HG02588 (cell line): ENCODE results near the gene ABITRAM.
"Not testable (repeated sequence)": the region's sequence is repeated elsewhere in the genome, so short reads cannot be mapped to it uniquely, and the experiment has no call there.

ENCODE experiments used
- ATAC-seq: cut with Tn5 transposase; IDR thresholded peaks from one replicate; pipeline ENCODE4 v1.9.1; 2021; ENCODE audit warnings: mild to moderate bottlenecking, moderate library complexity; ENCODE audit not compliant: unreplicated experiment

ABITRAM gene, protein sequence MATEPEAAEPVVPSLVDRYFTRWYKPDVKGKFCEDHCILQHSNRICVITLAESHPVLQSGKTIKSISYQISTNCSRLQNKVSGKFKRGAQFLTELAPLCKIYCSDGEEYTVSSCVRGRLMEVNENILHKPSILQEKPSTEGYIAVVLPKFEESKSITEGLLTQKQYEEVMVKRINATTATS

DNA sequence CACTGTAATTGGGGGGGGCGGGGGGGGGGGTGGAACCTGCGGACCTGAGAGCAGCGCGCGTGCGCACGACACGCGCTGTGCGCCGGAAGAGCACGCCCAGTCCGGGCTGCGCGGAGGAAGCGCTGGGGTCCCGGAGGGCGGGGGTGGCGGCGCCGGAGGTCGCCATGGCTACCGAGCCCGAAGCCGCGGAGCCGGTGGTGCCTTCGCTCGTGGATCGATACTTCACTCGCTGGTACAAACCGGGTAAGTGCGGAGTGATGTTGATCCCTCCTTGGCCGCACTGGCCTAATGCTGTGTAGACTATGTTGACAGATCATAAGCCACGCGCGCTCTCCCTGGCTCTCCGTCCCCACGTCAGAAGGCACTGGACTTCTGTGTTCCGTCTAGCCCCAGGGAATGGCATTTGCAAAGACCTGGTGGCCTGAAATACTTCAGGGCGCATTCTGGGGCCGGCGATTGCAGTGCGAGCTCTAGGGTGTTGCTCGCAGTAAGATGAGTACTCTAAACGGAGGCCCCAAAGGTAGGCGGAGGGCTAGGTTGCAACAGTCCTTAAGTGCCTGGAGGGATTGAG lies at the start of gene ABITRAM:
TSS of gene ABITRAM (plus strand) at position 78 of the 571 bp plus-strand sequence. CDS start at position 165, 87 bp downstream.
- peak; percentile 84 for ATAC-seq

DNA sequence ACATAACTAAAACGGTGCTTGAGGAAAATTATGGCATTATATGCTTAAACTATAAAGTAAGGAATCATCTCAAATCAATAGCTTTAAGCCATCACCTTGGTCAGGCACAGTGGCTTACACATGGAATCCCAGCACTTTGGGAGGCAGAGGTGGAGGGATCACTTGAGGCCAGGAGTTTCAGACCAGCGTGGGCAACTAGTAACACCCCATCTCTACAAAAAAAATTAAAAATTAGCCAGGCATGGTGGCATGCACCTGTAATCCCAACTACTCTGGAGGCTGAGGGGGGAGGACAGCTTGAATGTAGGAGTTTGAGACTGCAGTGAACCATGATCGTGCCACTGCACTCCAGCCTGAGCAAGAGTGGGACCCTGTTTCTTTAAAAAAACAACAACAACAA lies 49.5 kb upstream of the ABITRAM start:
- no peak for ATAC-seq

DNA sequence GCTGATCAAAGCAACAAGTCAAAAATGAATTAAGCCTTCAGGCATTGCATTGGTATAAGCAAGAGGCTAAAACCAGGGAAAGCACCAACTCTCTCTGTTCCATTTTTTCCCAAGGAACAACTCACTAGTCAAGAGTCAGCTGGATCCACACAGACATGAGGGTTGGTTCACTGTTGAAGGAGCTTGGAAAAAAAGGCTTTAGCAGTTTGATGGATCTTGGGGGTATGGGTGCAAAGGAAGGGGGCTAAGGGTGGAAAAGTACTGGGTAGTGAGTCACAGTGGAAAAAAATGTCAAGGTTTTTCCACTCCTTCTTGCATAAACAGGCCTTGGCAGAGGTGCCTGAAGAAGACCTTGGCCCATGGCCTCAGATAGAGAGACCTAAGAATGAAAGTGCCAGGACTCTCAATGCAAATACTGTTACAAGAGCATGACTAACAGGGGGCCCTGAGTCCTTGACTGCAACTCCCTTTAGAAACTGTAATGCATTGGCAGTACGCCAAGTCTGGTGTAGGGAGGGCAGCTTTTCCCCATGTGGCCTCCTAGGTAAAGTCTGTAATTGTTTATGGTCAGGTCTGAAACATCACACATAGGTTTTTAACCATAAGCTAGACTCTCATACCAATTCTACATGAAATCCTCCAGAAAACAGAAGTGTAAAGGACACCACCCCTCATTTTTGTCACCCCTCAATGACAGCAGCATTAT lies 48.4 kb upstream of the ABITRAM start:
- ATAC-seq = peak; percentile 99

DNA sequence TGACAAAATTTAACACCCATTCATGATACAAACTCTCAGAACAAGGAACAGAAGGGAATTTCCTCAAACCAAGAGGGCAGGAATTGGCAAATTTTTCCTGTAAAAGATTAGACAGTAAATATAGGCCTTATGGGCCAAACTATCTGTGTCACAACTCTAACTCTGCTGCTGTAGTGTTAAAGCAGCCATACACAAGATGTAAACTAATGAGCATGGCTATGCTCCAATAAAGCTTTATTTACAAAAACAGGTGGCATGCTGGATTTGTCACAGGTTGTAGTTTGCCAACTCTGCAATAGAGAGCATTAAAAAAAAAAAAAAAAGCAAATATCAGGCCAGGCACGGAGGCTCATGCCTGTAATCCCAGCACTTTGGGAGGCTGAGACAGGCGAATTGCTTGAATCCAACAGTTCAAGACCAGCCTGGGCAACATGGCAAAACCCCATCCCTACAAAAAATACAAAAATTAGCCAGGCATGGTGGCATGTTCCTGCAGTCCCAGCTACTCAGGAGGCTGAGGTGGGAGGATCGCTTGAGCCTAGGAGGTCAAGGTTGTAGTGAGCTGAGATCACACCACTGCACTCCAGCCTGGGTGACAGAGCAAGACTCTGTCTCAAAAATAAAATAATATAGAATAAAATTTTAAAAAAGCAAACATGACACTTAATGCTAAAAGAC lies 47.5 kb upstream of the ABITRAM start:
- ATAC-seq = not testable (repeated sequence)

DNA sequence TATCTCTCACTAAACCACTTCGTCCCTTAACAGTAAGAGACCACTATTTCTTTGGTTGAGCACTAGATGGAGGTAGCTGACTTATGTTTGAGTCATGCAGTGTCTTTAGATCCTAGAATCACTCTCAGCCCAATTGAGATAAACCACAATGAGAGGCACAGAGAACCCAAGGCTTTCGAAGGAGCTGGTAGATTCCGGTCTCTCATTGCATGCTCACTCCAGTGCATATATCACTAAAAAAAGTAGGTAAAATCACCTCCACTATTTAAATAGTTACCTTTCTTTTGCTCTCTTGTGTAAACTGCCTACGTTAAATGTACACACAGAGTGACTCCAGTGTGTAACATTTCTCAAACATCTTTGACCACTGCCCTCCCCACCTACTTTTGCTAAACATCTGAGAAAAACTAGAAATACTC lies 44.5 kb upstream of the ABITRAM start:
- no peak for ATAC-seq

DNA sequence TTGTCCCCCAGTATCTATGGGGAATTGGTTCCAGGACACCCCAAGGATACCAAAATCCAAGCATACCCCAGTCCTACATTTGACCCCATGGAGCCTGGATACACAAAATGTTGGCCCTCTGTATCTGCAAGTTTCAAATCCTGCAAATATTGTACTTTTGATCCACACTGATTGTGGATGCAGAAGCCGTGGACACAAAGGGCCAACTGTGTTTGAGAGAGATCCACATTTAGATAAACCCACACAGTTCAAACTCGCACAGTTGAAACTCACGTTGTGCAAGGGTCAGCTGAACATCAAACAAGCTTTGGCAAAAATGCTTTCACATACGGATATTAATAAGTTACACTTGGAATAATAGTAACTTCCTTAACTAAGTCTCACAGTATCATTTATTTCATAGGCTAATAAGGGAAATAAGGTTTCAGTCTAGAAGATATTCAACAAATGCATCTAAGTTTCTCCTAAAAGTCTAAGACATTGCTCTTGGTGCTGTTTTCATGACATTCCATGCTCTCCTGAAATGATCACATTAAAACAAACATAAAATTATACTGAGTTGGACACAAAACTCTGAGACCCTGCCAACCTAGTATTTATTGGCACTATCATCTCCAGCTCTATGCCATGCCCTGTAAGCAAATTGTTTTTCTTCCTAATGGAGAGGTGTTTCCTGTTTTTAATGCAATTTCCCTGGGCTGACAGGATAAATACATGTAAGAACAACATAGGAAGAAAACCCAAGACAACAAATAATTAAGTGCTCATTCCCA lies 39.8 kb upstream of the ABITRAM start:
- no peak for ATAC-seq

DNA sequence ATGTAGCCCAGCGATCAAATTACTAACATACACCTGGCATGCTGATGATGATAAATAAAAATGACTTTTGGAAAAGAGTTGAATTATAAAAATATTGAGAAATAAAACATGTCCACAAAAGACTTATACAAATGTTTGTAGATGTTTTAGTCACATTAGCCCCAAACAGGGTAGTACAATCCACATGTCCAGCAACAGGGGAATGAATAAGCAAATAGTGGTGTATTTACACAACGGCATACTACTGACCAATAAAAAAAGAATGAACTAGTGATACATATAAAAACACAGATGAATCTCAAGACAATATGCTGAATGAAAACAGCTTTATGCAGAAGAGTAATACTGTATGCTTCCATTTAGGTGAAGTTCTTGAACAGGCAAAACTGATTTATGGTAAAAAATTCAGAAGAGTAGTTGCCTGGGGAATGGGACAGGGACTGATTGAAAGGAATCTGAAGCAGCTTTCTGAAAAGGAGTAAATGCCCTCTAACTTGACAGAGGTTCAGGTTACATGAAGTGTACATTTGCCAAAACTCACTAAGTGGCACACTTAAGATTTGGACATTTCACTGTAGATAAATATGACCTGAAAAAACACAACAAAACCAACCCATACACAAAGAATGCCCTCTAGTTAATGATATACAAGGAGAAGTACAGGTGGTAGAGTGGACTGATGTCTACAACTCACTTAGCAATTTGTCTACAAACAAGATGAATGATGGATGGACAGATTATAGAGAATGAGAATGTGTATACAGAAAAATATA lies 36.7 kb upstream of the ABITRAM start:
- no peak for ATAC-seq

DNA sequence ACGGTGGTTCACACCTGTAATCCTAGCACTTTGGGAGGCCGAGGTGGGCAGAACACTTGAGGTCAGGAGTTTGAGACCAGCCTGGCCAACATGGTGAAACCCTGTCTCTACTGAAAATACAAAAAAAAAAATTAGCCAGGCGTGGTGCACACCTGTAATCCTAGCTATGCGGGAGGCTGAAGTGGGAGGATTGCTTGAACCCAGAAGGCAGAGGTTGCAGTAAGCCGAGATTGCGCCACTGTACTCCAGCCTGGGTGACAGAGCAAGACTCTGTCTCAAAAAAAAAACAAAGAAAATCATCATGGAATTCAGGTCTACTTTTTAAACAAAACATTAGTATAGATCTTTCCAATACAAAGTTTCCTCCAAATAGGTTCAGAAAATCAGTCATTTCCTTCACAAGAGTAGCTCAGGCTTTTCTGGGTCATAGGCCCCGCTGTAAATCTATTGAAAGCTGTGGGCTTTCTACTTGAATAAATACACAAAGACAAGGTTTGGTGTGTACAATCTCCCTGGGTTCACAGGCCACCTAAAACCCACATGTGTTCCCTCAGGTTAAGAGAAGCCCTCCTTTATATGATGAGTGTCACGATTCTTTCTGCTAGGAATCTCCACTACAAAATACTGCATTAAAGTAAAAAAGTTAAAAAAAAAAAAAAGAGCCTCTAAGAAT lies 35.0 kb upstream of the ABITRAM start:
- ATAC-seq = not testable (repeated sequence)

DNA sequence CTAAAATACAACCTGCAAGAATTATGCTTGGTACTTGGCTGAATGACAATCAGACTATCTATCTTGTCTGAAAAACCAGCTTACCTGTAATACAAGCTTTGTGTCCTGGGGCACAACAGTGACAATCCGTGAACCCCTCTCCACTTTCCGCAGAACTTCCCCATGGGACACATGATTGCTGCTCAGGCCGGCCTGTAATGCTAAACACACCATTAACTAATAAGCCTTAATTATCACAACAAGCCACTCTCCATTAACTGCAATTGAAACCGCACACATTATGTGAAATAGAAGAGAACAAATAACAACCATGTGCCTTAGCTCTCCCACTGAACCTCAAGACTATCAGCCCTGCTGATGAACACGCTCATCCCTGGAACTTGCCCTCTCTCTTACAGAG lies 34.0 kb upstream of the ABITRAM start:
- ATAC-seq = no peak

DNA sequence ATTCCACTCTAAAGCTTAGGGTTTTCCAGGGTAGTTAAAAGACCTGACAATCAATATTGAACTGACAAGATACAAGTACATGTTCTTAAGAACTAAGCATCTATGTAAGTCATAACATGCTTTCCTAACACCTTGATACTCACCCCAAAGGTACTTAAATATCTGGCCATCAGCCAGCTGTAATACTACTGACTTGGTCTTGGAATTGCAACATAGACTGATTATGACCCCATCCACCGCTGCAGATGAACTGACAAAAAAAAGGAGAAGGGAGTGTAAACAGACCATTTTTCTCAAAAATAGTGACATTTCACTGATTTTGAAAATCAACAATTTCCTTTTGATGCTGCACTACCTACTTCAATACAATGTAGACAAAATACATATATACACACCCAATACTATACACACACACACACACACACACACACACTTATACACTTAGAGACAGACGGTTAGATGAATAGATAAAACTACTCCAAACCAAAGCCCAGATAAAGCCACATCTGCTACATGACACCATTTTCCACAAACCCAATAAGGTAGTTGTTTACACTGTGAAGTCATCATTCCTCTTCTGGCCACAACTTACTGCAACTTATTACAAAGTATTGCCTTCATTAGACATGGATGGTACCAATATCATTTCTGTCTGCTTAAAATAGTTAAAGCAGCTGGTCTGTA lies 30.6 kb upstream of the ABITRAM start:
- no peak for ATAC-seq

DNA sequence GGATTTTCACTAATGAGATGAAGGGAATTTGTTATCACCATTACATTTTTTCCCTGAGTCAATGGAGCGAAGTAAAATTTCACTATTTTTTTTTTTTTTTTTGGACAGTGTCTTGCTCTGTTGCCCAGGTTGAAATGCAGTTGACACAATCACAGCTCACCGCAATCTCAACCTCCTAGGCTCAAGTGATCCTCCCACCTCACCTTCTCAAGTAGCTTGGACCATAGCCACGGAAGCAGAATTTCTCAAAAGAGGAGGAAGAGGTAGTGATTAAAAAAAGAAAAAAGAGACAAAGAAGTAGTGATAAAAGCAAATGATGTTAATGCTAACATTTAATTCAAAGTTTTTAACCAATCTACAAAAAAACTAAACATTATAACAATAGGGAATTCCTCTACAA lies 30.0 kb upstream of the ABITRAM start:
- ATAC-seq = no peak

DNA sequence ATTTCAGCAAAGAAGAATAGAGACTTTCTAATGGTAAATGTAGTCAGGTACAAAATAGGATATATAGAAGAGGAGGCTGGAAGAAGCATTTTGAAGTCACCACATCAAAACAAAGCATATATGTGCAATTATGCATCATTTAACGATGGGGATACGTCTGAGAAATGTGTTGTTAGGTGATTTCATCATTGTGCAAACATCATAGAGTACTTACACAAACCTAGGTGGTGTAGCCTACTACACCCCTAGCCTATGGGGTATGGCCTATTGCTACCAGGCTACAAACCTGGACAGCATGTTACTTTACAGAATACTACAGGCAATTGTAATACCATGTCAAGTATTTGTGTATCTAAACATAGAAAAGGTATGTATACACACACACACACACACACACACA lies 28.7 kb upstream of the ABITRAM start:
- ATAC-seq = no peak

DNA sequence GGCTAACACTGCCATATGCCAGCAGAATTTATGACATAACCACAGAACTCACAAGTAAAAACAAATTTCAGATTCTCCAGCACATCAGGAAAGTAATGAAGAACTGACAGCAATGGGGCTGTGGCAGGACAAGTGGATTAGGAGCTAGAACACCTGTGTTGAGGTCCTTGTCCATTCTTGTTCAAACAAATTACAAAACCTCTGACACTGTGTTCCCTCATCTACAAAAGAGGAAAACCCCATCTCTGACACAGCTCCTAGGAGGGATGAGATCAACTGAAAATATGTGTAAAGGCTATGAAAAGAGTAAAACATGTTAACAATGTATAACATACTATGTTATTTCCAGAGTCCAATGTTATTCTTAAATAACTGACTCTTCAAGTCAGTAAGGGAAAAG lies 23.8 kb upstream of the ABITRAM start:
- ATAC-seq = no peak

DNA sequence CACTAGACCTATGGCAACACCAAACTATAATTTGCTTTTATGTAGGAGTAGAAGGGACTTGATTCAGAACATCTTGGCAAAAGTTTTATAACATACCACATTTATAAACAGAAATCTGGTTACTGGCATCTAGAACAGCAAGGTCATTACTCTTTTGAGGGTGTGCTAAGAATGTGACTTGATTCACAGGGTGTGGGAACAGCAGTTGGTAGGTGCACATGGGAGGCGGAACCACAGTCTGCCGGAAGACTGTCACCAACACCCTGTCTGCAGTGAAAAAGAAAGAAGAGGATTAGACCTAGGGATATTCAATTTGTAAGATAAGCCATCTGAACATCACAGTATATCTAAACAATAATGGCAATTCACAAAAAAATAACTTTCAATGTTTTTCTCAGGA lies 23.3 kb upstream of the ABITRAM start:
- no peak for ATAC-seq

DNA sequence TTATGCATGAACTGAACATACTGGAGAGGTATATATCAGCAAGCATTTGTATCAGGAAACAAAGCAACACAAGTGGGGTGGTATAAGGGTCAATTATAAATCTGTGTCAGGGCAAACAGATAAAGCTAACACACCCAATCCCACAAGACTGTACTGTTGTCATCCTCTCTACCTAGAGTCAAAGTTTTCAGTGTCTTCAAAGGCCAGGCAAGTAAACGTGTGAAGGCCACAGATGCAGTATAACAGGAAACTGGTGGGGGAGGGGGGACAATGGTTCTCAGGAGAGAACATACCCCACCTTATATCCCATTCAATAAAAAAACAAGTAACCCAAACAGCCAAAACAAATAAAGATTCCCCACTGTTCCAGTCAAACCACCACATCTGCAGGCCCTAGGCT lies 22.4 kb upstream of the ABITRAM start:
- ATAC-seq = no peak

DNA sequence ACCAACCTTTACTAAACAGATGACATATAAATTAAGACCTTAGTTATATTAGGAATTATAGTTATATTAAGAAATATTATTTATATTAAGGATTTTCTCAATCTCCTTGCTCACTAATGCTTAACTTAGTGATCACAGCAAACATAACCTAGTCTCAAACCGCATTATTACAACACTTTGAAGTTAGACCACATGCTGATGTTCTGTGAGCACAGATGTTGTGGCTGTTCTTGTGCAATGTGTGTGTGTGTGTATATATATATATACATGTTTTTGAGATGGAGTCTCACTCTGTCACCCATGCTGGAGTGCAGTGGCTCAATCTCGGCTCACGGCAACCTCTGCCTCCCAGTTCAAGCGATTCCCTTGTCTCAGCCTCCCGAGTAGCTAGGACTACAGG lies 20.8 kb upstream of the ABITRAM start:
- ATAC-seq = no peak

DNA sequence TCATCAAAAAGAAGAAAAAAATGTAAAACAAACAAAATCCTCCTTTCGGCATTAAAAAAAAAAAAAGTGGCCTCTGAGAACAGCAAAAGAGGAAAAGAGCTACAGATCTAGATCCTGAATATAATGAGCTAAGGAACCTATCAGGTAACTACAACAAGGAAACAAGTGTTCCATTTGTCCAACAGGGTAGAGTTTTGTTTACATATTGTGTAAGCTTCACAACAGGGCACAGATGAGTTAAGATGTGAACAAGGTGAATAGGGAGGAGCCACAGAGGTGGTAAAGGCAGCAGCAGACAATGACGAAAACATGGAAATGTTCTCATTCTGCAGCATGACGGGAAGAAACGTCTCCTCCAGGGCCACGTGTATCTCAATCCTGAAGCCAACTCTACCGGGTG lies 14.7 kb upstream of the ABITRAM start:
- ATAC-seq = no peak

DNA sequence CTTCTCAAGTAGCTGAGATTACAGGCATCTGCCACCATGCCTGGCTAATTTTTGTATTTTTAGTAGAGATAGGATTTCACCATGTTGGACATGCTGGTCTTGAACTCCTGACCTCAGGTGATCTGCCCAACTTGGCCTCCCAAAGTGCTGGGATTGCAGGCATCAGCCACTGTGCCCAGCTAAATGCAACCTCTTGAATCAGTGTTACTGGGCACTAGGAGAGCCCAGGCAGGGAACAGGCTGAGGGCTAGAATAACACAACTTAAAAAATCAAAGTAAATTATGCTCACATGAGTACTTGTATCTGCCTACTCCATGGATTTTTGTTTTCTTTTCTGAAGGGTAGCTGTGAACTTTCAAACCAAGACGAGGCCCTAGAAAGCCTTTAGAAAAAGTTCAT lies 13.8 kb upstream of the ABITRAM start:
- not testable (repeated sequence) for ATAC-seq

DNA sequence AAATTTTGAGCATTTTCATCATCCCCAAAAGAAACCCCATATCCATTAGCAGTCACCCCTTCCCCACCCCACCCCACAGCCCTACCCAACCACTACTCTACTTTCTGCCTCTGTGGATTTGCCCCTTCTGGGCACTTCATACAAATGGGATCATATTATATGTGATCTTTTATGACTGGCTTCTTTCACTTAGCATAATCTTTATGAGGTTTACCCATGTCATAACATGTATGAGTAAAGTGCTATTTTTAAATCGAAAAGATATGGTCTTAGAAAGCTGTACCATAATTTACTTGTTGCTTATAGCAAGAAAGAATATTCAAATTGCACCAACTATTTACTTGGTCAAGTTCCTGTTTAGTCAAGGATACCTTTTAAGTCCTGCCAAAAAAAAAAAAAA lies 13.0 kb upstream of the ABITRAM start:
- ATAC-seq = no peak
